ENCODE measurements around the gene TMEM217.

DNA sequence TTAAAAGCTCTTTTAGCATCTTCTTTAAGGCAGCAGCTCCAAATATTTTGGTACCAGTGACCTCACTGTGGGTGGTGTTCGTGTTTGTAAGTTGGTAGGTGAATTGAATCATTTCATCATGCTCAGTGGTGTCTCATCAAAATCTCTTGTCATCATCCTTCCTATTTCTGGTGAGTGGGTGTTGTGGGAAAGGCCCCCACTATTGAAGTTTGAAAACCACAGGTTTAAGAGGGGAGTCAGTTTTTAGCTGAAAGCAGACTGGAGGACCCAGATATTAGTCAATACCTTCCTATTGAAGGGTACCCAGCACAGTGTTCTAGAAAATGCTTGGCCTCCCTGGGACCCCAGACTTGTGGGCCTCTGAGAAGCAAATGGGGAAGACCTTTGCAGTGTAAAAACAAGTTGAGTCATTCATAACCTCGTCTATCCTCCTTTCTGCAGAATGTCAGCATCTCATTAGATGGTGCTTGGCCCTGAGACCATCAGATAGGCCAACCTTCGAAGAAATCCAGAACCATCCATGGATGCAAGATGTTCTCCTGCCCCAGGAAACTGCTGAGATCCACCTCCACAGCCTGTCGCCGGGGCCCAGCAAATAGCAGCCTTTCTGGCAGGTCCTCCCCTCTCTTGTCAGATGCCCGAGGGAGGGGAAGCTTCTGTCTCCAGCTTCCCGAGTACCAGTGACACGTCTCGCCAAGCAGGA, 84.3 kb downstream of the TMEM217 start:
- TF ChIP-seq CTCF (IDR thresholded peaks at IDR 0.05; ENCODE audit: insufficient read depth, low read length, poor library complexity, severe bottlenecking): no peak
- TF ChIP-seq EZH2phosphoT487 (conservative IDR thresholded peaks at IDR 0.05; ENCODE audit: low read length): no peak

All from SU-DHL-6 (cell line).